Testis (tissue), 2 donors: ENCODE measurements around the gene CDK5RAP3.

ENCODE experiments used
- CTCF ChIP-seq, 3 experiments: fragments of 450-650 bp in 2 of 3; fragments of 200-600 bp in 1 of 3; sonication (generic) in 1 of 3; IDR thresholded peaks; one replicate each; pipeline ENCODE4 v1.5.1; 2016 to 2019; ENCODE audit warnings: antibody characterized with exemption in 3 of 3, mild to moderate bottlenecking in 2 of 3, moderate library complexity in 1 of 3
- POLR2A ChIP-seq: fragments of 450-650 bp; IDR thresholded peaks from one replicate; pipeline ENCODE4 v1.6.1; 2017; ENCODE audit warnings: antibody characterized with exemption, mild to moderate bottlenecking, moderate library complexity

GRCh38 chr17:47993031-47993564, 22.2 kb downstream of the CDK5RAP3 start:
- TF ChIP-seq POLR2A (no peak), CTCF (IDR thresholded peaks at IDR 0.05) (no peak)
